HEK293 (cell line): ENCODE results near the gene DCTN2.

Source experiments
- CTCF ChIA-PET: fragments of 350-600 bp; formaldehyde crosslinking; extraction: SDS; loops from one replicate; lab custom pipeline; 2021; ENCODE audit warnings: antibody characterized with exemption; lab: Yijun Ruan, JAX
- POLR2A ChIA-PET: fragments of 300-600 bp; formaldehyde crosslinking; extraction: SDS; loops from one replicate; lab custom pipeline; 2020; ENCODE audit warnings: antibody characterized with exemption, inconsistent platforms; lab: Yijun Ruan, JAX
- H3K27ac ChIP-seq: fragments of 200-500 bp; sonication (Bioruptor generic); 2 replicates; pipeline ENCODE4 v1.5.1; 2014; ENCODE audit warnings: low read depth, low read length, control low read depth, inconsistent platforms; ENCODE audit errors: extremely low read depth
- H3K36me3 ChIP-seq, 2 experiments: fragments of 200-500 bp in 1 of 2; sonication (Bioruptor generic) in 1 of 2; 1 replicate in 1 of 2; 2 replicates in 1 of 2; pipeline ENCODE4 v1.5.1; 2014 to 2017; ENCODE audit warnings: inconsistent platforms in 2 of 2, low read length in 2 of 2; ENCODE audit not compliant: control insufficient read depth in 2 of 2, insufficient read depth in 1 of 2
- H3K4me1 ChIP-seq: fragments of 200-500 bp; sonication (Bioruptor generic); 2 replicates; pipeline ENCODE4 v1.5.1; 2014; ENCODE audit warnings: mild to moderate bottlenecking, low read length, inconsistent platforms; ENCODE audit not compliant: control insufficient read depth, insufficient read depth
- H3K4me3 ChIP-seq: 2 replicates; pipeline ENCODE4 v1.5.1; 2011; ENCODE audit warnings: low read depth, mild to moderate bottlenecking, control low read depth, low read length, moderate library complexity
- H3K9me3 ChIP-seq: fragments of 200-500 bp; sonication (Bioruptor generic); 2 replicates; pipeline ENCODE4 v1.5.1; 2014; ENCODE audit warnings: low read depth, low read length, inconsistent platforms; ENCODE audit not compliant: control insufficient read depth, insufficient read depth
- IKZF3 ChIP-seq: fragments of 450-650 bp; IDR thresholded peaks from 2 replicates; pipeline ENCODE4 v1.5.0; 2018; ENCODE audit warnings: missing biosample characterization, mild to moderate bottlenecking, missing genetic modification characterization, moderate library complexity
- RBAK ChIP-seq: fragments of 450-650 bp; formaldehyde crosslinking; IDR thresholded peaks from 2 replicates; pipeline ENCODE4 v1.5.1; 2016; ENCODE audit warnings: missing biosample characterization, missing genetic modification characterization
- WT1 ChIP-seq: fragments of 450-650 bp; formaldehyde crosslinking; IDR thresholded peaks from 2 replicates; pipeline ENCODE4 v1.5.1; 2016; ENCODE audit warnings: missing biosample characterization, missing genetic modification characterization
- YY2 ChIP-seq: fragments of 450-650 bp; formaldehyde crosslinking; IDR thresholded peaks from 2 replicates; pipeline ENCODE4 v1.5.1; 2016; ENCODE audit warnings: missing biosample characterization, missing genetic modification characterization
- ZNF112 ChIP-seq: fragments of 450-650 bp; formaldehyde crosslinking; IDR thresholded peaks from 2 replicates; pipeline ENCODE4 v1.5.0; 2017; ENCODE audit warnings: missing biosample characterization, missing genetic modification characterization
- ZNF354C ChIP-seq: fragments of 450-650 bp; formaldehyde crosslinking; IDR thresholded peaks from 2 replicates; pipeline ENCODE4 v1.5.1; 2016; ENCODE audit warnings: missing biosample characterization, missing genetic modification characterization, low read depth, borderline replicate concordance
- ZNF501 ChIP-seq: fragments of 450-650 bp; formaldehyde crosslinking; IDR thresholded peaks from 2 replicates; pipeline ENCODE4 v1.5.1; 2016; ENCODE audit warnings: missing biosample characterization, missing genetic modification characterization
- ZNF549 ChIP-seq: fragments of 450-650 bp; IDR thresholded peaks from 2 replicates; pipeline ENCODE4 v1.5.1; 2018; ENCODE audit warnings: missing biosample characterization, missing genetic modification characterization, mild to moderate bottlenecking, inconsistent platforms, moderate library complexity
- ZNF558 ChIP-seq: fragments of 450-650 bp; formaldehyde crosslinking; IDR thresholded peaks from 2 replicates; pipeline ENCODE4 v1.5.1; 2016; ENCODE audit warnings: missing biosample characterization, missing genetic modification characterization
- ZNF596 ChIP-seq: fragments of 450-650 bp; IDR thresholded peaks from 2 replicates; pipeline ENCODE4 v1.5.0; 2018; ENCODE audit warnings: missing biosample characterization, mild to moderate bottlenecking, missing genetic modification characterization, moderate library complexity
- ZNF621 ChIP-seq: fragments of 450-650 bp; formaldehyde crosslinking; IDR thresholded peaks from 2 replicates; pipeline ENCODE4 v1.5.1; 2017; ENCODE audit warnings: missing biosample characterization, missing genetic modification characterization
- ZNF629 ChIP-seq: fragments of 450-650 bp; formaldehyde crosslinking; IDR thresholded peaks from 2 replicates; pipeline ENCODE4 v1.5.1; 2017; ENCODE audit warnings: missing biosample characterization, missing genetic modification characterization
- ZNF664 ChIP-seq: fragments of 450-650 bp; formaldehyde crosslinking; IDR thresholded peaks from 2 replicates; pipeline ENCODE4 v1.5.1; 2016; ENCODE audit warnings: missing biosample characterization, missing genetic modification characterization
- ZNF843 ChIP-seq: fragments of 450-650 bp; formaldehyde crosslinking; IDR thresholded peaks from 2 replicates; pipeline ENCODE4 v1.5.1; 2016; ENCODE audit warnings: missing biosample characterization, missing genetic modification characterization
- TF ChIP-seq, protein P1 (sequence below): fragments of 450-650 bp; formaldehyde crosslinking; IDR thresholded peaks from 2 replicates; pipeline ENCODE4 v1.5.1; 2016; ENCODE audit warnings: missing biosample characterization, missing genetic modification characterization
- TF ChIP-seq, protein P2 (sequence below): fragments of 450-650 bp; formaldehyde crosslinking; IDR thresholded peaks from 2 replicates; pipeline ENCODE4 v1.5.1; 2016; ENCODE audit warnings: missing biosample characterization, missing genetic modification characterization
- TF ChIP-seq, protein P3 (sequence below): fragments of 450-650 bp; formaldehyde crosslinking; IDR thresholded peaks from 2 replicates; pipeline ENCODE4 v1.5.1; 2016; ENCODE audit warnings: missing biosample characterization, missing genetic modification characterization
- TF ChIP-seq, protein P4 (sequence below): fragments of 450-650 bp; formaldehyde crosslinking; conservative IDR thresholded peaks from 2 replicates; pipeline ENCODE4 v1.5.1; 2016; ENCODE audit warnings: low read depth, missing biosample characterization, missing genetic modification characterization

The DCTN2 gene

DNA sequence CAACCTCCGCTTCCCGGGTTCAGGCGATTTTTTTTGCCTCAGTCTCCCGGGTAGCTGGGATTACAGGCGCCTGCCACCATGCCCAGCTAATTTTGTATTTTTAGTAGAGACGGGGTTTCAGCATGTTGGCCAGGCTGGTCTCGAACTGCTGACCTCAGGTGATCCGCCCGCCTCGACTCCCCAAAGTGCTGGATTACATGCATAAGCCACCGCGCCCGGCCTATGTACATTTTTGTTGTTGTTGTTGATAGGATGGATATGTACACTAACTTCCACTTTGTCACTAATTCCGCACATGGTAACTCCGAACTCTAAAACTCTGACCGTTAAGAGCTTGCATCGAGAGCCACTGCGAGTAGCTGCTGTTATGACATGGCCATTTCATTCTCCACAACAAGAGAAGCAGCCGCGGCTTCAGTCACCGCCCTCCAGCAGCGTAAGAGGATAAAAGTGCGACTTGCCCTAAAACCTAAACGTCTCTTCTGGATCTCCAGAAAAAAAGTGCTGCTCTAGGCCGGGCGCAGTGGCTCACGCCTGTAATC, 59.9 kb downstream of the DCTN2 start:
- Histone ChIP-seq H3K4me1 (no peaks in the 10 kb centered on the region), H3K36me3 (peaks cover 20 to 31% of the 10 kb centered on the region in 2 experiments)
- POLR2A ChIA-PET, result interaction anchor here (0.6 to 1.9 kb wide), 2 partner anchors 10 to 18 kb away, joined by 3 to 8 read pairs; no protein-coding TSS in a partner anchor
- no peak for TF ChIP-seq ZNF558 (tag by site-specific recombination)
- TF ChIP-seq, protein P1, sequence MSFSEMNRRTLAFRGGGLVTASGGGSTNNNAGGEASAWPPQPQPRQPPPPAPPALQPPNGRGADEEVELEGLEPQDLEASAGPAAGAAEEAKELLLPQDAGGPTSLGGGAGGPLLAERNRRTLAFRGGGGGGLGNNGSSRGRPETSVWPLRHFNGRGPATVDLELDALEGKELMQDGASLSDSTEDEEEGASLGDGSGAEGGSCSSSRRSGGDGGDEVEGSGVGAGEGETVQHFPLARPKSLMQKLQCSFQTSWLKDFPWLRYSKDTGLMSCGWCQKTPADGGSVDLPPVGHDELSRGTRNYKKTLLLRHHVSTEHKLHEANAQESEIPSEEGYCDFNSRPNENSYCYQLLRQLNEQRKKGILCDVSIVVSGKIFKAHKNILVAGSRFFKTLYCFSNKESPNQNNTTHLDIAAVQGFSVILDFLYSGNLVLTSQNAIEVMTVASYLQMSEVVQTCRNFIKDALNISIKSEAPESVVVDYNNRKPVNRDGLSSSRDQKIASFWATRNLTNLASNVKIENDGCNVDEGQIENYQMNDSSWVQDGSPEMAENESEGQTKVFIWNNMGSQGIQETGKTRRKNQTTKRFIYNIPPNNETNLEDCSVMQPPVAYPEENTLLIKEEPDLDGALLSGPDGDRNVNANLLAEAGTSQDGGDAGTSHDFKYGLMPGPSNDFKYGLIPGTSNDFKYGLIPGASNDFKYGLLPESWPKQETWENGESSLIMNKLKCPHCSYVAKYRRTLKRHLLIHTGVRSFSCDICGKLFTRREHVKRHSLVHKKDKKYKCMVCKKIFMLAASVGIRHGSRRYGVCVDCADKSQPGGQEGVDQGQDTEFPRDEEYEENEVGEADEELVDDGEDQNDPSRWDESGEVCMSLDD (tag by site-specific recombination), result no peak
- TF ChIP-seq IKZF3 (tag by site-specific recombination), result no peak
- TF ChIP-seq ZNF843 (tag by site-specific recombination), result no peak
- no peak for TF ChIP-seq ZNF664 (tag by site-specific recombination)
- TF ChIP-seq ZNF596 (tag by site-specific recombination), result no peak
- TF ChIP-seq ZNF354C (tag by site-specific recombination), result no peak
- TF ChIP-seq ZNF629 (tag by site-specific recombination), result no peak
- no peak for TF ChIP-seq ZNF501
- no peak for TF ChIP-seq ZNF112 (tag by site-specific recombination)
- TF ChIP-seq YY2 (tag by site-specific recombination), result no peak
- no peak for TF ChIP-seq WT1 (tag by site-specific recombination)
- no peak for TF ChIP-seq RBAK (tag by site-specific recombination)
- TF ChIP-seq, protein P2, sequence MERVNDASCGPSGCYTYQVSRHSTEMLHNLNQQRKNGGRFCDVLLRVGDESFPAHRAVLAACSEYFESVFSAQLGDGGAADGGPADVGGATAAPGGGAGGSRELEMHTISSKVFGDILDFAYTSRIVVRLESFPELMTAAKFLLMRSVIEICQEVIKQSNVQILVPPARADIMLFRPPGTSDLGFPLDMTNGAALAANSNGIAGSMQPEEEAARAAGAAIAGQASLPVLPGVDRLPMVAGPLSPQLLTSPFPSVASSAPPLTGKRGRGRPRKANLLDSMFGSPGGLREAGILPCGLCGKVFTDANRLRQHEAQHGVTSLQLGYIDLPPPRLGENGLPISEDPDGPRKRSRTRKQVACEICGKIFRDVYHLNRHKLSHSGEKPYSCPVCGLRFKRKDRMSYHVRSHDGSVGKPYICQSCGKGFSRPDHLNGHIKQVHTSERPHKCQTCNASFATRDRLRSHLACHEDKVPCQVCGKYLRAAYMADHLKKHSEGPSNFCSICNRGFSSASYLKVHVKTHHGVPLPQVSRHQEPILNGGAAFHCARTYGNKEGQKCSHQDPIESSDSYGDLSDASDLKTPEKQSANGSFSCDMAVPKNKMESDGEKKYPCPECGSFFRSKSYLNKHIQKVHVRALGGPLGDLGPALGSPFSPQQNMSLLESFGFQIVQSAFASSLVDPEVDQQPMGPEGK, result no peak
- TF ChIP-seq ZNF549 (tag by site-specific recombination), result no peak
- no peak for TF ChIP-seq ZNF621 (tag by site-specific recombination)
- TF ChIP-seq, protein P3, sequence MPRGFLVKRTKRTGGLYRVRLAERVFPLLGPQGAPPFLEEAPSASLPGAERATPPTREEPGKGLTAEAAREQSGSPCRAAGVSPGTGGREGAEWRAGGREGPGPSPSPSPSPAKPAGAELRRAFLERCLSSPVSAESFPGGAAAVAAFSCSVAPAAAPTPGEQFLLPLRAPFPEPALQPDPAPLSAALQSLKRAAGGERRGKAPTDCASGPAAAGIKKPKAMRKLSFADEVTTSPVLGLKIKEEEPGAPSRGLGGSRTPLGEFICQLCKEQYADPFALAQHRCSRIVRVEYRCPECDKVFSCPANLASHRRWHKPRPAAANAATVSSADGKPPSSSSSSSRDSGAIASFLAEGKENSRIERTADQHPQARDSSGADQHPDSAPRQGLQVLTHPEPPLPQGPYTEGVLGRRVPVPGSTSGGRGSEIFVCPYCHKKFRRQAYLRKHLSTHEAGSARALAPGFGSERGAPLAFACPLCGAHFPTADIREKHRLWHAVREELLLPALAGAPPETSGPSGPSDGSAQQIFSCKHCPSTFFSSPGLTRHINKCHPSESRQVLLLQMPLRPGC (tag by site-specific recombination), result no peak
- TF ChIP-seq, protein P4, sequence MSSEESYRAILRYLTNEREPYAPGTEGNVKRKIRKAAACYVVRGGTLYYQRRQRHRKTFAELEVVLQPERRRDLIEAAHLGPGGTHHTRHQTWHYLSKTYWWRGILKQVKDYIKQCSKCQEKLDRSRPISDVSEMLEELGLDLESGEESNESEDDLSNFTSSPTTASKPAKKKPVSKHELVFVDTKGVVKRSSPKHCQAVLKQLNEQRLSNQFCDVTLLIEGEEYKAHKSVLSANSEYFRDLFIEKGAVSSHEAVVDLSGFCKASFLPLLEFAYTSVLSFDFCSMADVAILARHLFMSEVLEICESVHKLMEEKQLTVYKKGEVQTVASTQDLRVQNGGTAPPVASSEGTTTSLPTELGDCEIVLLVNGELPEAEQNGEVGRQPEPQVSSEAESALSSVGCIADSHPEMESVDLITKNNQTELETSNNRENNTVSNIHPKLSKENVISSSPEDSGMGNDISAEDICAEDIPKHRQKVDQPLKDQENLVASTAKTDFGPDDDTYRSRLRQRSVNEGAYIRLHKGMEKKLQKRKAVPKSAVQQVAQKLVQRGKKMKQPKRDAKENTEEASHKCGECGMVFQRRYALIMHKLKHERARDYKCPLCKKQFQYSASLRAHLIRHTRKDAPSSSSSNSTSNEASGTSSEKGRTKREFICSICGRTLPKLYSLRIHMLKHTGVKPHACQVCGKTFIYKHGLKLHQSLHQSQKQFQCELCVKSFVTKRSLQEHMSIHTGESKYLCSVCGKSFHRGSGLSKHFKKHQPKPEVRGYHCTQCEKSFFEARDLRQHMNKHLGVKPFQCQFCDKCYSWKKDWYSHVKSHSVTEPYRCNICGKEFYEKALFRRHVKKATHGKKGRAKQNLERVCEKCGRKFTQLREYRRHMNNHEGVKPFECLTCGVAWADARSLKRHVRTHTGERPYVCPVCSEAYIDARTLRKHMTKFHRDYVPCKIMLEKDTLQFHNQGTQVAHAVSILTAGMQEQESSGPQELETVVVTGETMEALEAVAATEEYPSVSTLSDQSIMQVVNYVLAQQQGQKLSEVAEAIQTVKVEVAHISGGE (tag by site-specific recombination), result no peak
- TF ChIP-seq, all 188 proteins: peak for 0
- Histone ChIP-seq H3K9me3 (no peaks in the 10 kb centered on the region), H3K27ac (peak overlapping the region; percentile 45; the same call in 1 of the 2 replicates), H3K4me3 (no peak overlapping the region)
- CTCF ChIA-PET, result interaction anchor here (0.5 to 1.2 kb wide), 3 partner anchors 10 to 29 kb away, joined by 3 to 10 read pairs (median 4); no protein-coding TSS in a partner anchor
